PC-9 (cell line): ENCODE data around the gene FLVCR1. TPM values are rescaled to one million over a fixed set of nuclear protein-coding genes. Genes with fewer than 3 reads are reported as not detected.
"Not testable (repeated sequence)": the region's sequence is repeated elsewhere in the genome, so short reads cannot be mapped to it uniquely, and the experiment has no call there.

Experiments
- BruUV-seq: library from RNA; stranded (reverse); fragments of 400-500 nt; replicated peaks from 2 replicates; lab custom pipeline; 2021; lab: Mats Ljungman, UMichigan
- CTCF ChIA-PET: fragments of 300-600 bp; sonication (Branson Sonifier 250); formaldehyde crosslinking; loops from one replicate; lab custom pipeline; 2022; ENCODE audit warnings: antibody characterized with exemption; lab: Charles Lee
- POLR2A ChIA-PET: fragments of 300-600 bp; sonication (Branson Sonifier 250); formaldehyde crosslinking; loops from one replicate; lab custom pipeline; 2022; ENCODE audit warnings: antibody characterized with exemption; ENCODE audit not compliant: unreplicated experiment; lab: Charles Lee
- DNase-seq, 2 experiments: peaks; one replicate each; pipeline versions ENCODE4 v3.0.0 to v3.0.0-alpha.2; 2015 to 2022; ENCODE audit warnings: mixed read lengths in 1 of 2
- H2AFZ ChIP-seq: fragments of 200-600 bp; sonication (generic); 2 replicates; pipeline ENCODE4 v1.8.1; 2017; ENCODE audit warnings: antibody characterized with exemption
- H3F3A ChIP-seq: fragments of 200-600 bp; sonication (generic); 2 replicates; pipeline ENCODE4 v1.8.1; 2017; ENCODE audit warnings: antibody characterized with exemption, mild to moderate bottlenecking, low read depth; ENCODE audit not compliant: insufficient read depth
- H3K27ac ChIP-seq: fragments of 200-600 bp; sonication (generic); 2 replicates; pipeline ENCODE4 v1.6.1; 2016; ENCODE audit warnings: mixed run types
- H3K27me3 ChIP-seq: fragments of 200-600 bp; sonication (generic); 2 replicates; pipeline ENCODE4 v1.6.1; 2016; ENCODE audit warnings: low read depth, mixed run types; ENCODE audit not compliant: insufficient read depth
- H3K36me3 ChIP-seq: fragments of 200-600 bp; sonication (generic); 2 replicates; pipeline ENCODE4 v1.6.1; 2016; ENCODE audit warnings: low read depth, mixed run types
- H3K4me1 ChIP-seq: fragments of 200-600 bp; sonication (generic); replicated peaks from 2 replicates; pipeline ENCODE4 v1.6.1; 2016; ENCODE audit warnings: mixed run types; ENCODE audit not compliant: insufficient read depth
- H3K4me2 ChIP-seq: fragments of 200-600 bp; sonication (generic); 2 replicates; pipeline ENCODE4 v1.6.1; 2017; ENCODE audit warnings: mixed run types
- H3K4me3 ChIP-seq: fragments of 200-600 bp; sonication (generic); 2 replicates; pipeline ENCODE4 v1.6.1; 2016; ENCODE audit warnings: mixed run types
- H3K79me2 ChIP-seq: fragments of 200-600 bp; sonication (generic); 2 replicates; pipeline ENCODE4 v1.6.1; 2017; ENCODE audit warnings: low read depth, mixed run types
- H3K9me2 ChIP-seq: fragments of 200-600 bp; sonication (generic); 2 replicates; pipeline ENCODE4 v1.8.1; 2017; ENCODE audit warnings: mild to moderate bottlenecking; ENCODE audit not compliant: insufficient read depth
- H3K9me3 ChIP-seq: fragments of 200-600 bp; sonication (generic); 2 replicates; pipeline ENCODE4 v1.8.1; 2016; ENCODE audit warnings: low read depth; ENCODE audit not compliant: insufficient read depth
- H4K20me1 ChIP-seq: fragments of 200-600 bp; sonication (generic); 2 replicates; pipeline ENCODE4 v1.8.1; 2017; ENCODE audit not compliant: insufficient read depth
- EZH2 ChIP-seq: fragments of 200-600 bp; sonication (generic); IDR thresholded peaks from 2 replicates; pipeline ENCODE4 v1.8.0; 2017; ENCODE audit warnings: antibody characterized with exemption, low read depth
- intact Hi-C: fragments of 100-400 bp; cut with micrococcal nuclease; formaldehyde crosslinking; loops from one replicate; pipeline ENCODE4 v1.10.0; 2022; ENCODE audit not compliant: unreplicated experiment
- total RNA-seq: library from RNA; stranded (reverse); gene quantifications from 2 replicates; pipeline ENCODE4 v1.2.3, GENCODE V29; 2021
- TF ChIP-seq, protein P1 (sequence below): fragments of 200-600 bp; sonication (generic); conservative IDR thresholded peaks from 2 replicates; pipeline ENCODE4 v1.6.1; 2017; ENCODE audit warnings: mixed run types, antibody characterized with exemption, mild to moderate bottlenecking, moderate library complexity

Gene FLVCR1
- total RNA-seq, 1 experiment from 2014 or later: 13.1 TPM

DNA sequence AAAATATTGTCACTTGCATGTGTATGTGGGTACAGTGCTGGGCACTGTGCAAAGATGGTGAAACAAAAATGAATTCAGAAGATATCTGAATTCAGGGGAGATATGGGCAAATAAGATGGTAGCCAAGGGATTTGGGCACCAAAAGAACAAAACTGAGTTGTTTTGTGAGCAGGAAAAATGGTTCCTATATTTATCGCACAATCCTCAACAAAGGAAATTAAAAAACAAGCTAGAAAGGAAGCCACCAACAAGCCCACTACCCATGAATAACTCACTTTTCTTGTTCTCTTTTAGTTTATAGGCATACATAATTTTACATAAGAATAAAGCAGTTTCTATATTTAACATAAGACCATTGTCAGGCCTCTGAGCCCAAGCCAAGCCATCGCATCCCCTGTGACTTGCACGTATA, 51.6 kb downstream of the FLVCR1 start:
- no peaks in the 10 kb centered on the region for H4K20me1 ChIP-seq
- no peaks in the 10 kb centered on the region for H3K36me3 ChIP-seq
- no peak overlapping the region for H3K27ac ChIP-seq
- no TSS peak for BruUV-seq
- intact Hi-C loops: no loop called here
- H3K4me1 ChIP-seq: no peaks in the 10 kb centered on the region
- no peaks in the 10 kb centered on the region for H3K79me2 ChIP-seq
- ChIA-PET POLR2A (no interaction called here), CTCF (no interaction called here)
- no peak overlapping the region for H3K4me2 ChIP-seq
- no peak overlapping the region for H2AFZ ChIP-seq
- H3K9me2 ChIP-seq: no peaks in the 10 kb centered on the region
- no peaks in the 10 kb centered on the region for H3K27me3 ChIP-seq
- no peaks in the 10 kb centered on the region for H3F3A ChIP-seq
- H3K4me3 ChIP-seq: no peak overlapping the region
- no peak for DNase-seq
- H3K9me3 ChIP-seq: no peaks in the 10 kb centered on the region; the same call in 1 of the 2 replicates
- TF ChIP-seq, protein P1, sequence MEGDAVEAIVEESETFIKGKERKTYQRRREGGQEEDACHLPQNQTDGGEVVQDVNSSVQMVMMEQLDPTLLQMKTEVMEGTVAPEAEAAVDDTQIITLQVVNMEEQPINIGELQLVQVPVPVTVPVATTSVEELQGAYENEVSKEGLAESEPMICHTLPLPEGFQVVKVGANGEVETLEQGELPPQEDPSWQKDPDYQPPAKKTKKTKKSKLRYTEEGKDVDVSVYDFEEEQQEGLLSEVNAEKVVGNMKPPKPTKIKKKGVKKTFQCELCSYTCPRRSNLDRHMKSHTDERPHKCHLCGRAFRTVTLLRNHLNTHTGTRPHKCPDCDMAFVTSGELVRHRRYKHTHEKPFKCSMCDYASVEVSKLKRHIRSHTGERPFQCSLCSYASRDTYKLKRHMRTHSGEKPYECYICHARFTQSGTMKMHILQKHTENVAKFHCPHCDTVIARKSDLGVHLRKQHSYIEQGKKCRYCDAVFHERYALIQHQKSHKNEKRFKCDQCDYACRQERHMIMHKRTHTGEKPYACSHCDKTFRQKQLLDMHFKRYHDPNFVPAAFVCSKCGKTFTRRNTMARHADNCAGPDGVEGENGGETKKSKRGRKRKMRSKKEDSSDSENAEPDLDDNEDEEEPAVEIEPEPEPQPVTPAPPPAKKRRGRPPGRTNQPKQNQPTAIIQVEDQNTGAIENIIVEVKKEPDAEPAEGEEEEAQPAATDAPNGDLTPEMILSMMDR: no peak
- no peak for TF ChIP-seq EZH2

DNA sequence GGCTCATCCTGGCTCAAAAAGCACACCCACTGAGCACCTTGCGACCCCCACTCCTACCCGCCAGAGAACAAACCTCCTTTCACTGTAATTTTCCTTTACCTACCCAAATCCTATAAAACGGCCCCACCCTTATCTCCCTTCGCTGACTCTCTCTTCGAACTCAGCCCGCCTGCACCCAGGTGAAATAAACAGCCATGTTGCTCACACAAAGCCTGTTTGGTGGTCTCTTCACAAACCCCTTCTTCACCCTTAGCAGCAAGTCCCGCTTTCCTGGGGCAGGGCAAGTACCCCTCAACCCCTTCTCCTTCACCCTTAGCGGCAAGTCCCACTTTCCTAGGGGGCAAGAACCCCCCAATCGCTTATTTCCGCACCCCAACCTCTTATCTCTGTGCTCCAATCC, 52.1 kb downstream of the FLVCR1 start:
- intact Hi-C loops, H3K27ac ChIP-seq, H3K9me2 ChIP-seq, H3K4me3 ChIP-seq, H4K20me1 ChIP-seq, H3K27me3 ChIP-seq, H3K4me2 ChIP-seq, CTCF ChIA-PET, H2AFZ ChIP-seq, H3K4me1 ChIP-seq, DNase-seq, H3K36me3 ChIP-seq, POLR2A ChIA-PET, BruUV-seq, H3K79me2 ChIP-seq, H3F3A ChIP-seq, H3K9me3 ChIP-seq: not testable (repeated sequence)

DNA sequence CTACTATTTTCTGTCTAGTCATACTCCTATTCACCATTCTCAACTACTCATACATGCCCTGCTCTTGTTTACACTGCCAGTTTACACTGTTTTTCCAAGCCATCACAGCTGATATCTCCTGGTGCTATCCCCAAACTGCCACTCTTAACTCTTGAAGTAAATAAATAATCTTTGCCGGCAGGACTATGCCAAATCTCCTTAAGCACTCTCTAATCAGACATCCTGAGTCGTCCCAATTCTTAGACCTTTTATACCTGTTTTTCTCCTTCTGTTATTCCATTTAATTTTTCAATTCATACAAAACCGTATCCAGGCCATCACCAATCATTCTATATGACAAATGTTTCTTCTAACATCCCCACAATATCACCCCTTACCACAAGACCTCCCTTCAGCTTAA, 55.6 kb downstream of the FLVCR1 start:
- H3K4me2 ChIP-seq, H3K27me3 ChIP-seq, BruUV-seq, POLR2A ChIA-PET, H4K20me1 ChIP-seq, H3K4me1 ChIP-seq, intact Hi-C loops, H3K36me3 ChIP-seq, H3K79me2 ChIP-seq, H3F3A ChIP-seq, DNase-seq, H2AFZ ChIP-seq, H3K27ac ChIP-seq, H3K9me2 ChIP-seq, CTCF ChIA-PET, H3K4me3 ChIP-seq, H3K9me3 ChIP-seq: not testable (repeated sequence)

DNA sequence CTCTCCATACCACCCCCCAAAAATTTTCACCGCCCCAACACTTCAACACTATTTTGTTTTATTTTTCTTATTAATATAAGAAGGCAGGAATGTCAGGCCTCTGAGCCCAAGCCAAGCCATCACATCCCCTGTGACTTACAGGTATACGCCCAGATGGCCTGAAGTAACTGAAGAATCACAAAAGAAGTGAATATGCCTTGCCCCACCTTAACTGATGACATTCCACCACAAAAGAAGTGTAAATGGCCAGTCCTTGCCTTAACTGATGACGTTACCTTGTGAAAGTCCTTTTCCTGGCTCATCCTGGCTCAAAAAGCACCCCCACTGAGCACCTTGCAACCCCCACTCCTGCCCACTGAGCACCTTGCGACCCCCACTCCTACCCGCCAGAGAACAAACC, 56.0 kb downstream of the FLVCR1 start:
- H3K9me3 ChIP-seq, H3F3A ChIP-seq, CTCF ChIA-PET, DNase-seq, BruUV-seq, POLR2A ChIA-PET, H4K20me1 ChIP-seq, H2AFZ ChIP-seq, intact Hi-C loops, H3K4me2 ChIP-seq, H3K4me1 ChIP-seq, H3K36me3 ChIP-seq, H3K79me2 ChIP-seq, H3K27ac ChIP-seq, H3K9me2 ChIP-seq, H3K27me3 ChIP-seq, H3K4me3 ChIP-seq: not testable (repeated sequence)

DNA sequence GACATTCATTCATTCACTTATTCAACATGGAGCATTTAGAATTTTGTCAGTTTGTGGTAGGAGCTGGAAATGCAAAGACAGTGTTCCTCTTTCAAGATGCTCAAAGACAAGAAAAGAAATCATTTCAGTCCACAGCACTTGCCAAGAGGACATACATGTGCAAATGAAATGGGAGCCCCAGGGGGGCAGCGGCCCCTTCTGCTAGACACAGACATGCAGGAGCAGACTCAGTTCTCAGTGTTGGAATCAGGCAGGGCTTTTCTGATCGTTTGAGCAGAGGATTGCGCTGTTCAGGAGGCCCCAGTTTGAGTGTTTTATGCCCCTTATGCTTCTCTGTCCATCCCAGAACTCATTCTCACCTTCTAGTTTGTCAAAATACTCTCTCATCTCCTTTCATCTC, 56.7 kb downstream of the FLVCR1 start:
- CTCF ChIA-PET: no interaction called here
- intact Hi-C loops: no loop called here

More for the DNA sequence above, 56.7 kb downstream of the FLVCR1 start:
- POLR2A ChIA-PET: no interaction called here
- no TSS peak for BruUV-seq
- H3K4me1 ChIP-seq: no peaks in the 10 kb centered on the region
- H2AFZ ChIP-seq: no peak overlapping the region
- H3K27ac ChIP-seq: no peak overlapping the region
- no peak for TF ChIP-seq EZH2
- TF ChIP-seq, protein P1: no peak
- H3K4me2 ChIP-seq: no peak overlapping the region
- H4K20me1 ChIP-seq: no peaks in the 10 kb centered on the region
- H3F3A ChIP-seq: no peaks in the 10 kb centered on the region
- no peak for DNase-seq
- H3K27me3 ChIP-seq: peaks cover 11% of the 10 kb centered on the region; the same call in 1 of the 2 replicates
- no peaks in the 10 kb centered on the region for H3K79me2 ChIP-seq
- no peak overlapping the region for H3K4me3 ChIP-seq
- no peaks in the 10 kb centered on the region for H3K9me2 ChIP-seq
- no peaks in the 10 kb centered on the region for H3K36me3 ChIP-seq
- no peaks in the 10 kb centered on the region for H3K9me3 ChIP-seq
